ENCODE data around the gene AKAP6. TPM values are rescaled to one million over a fixed set of nuclear protein-coding genes. Genes with fewer than 3 reads are reported as not detected.
"Not testable (repeated sequence)": the region's sequence is repeated elsewhere in the genome, so short reads cannot be mapped to it uniquely, and the experiment has no call there.

Gene AKAP6
- total RNA-seq, 1 experiment from 2014 or later = 40.6 TPM

DNA sequence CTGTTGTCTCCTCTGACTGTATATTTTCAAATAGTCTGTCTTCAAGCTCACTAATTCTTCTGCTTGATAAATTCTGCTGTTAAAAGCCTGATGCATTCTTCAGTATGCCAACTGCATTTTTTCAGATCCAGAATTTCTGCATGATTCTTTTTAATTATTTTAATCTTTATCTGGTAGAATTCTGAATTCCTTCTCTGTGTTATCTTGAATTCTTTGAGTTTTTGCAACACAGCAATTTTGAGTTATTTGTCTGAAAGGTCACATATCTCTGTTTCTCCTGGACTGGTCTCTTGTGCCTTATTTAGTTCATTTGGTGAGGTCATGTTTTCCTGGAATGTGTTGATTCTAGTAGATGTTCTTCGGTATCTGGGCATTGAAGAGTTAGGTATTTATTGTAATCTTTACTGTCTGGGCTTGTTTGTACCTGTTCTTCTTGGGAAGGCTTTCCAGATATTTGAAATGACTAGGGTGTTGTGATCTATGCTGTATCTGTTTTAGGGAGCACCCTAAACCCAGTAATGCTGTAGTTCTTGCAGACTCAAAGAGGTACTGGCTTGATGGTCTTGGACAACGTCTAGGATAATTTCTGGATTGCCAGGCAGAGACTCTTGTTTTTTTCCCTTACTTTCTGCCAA lies 415.8 kb downstream of the AKAP6 start:
- no peak for DNase-seq (ENCODE audit: low read depth)

DNA sequence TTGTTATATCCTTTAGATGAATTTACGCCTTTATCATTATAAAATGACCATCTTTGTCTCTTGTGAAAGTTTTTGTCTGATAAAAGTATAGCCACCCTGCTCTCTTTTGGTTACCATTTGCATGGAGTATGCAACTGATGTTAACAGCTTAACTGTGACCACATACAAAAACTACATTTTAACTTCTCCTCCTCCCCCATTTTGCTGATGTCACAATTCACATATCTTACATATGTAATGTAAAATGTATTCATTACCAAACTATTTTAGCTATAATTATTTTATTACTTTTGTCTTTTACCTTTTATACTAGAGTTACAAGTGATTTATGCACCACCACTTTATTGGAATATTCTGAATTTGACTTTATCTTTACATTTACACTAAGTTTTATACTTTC lies 425.1 kb downstream of the AKAP6 start:
- DNase-seq (ENCODE audit: low read depth) = no peak

DNA sequence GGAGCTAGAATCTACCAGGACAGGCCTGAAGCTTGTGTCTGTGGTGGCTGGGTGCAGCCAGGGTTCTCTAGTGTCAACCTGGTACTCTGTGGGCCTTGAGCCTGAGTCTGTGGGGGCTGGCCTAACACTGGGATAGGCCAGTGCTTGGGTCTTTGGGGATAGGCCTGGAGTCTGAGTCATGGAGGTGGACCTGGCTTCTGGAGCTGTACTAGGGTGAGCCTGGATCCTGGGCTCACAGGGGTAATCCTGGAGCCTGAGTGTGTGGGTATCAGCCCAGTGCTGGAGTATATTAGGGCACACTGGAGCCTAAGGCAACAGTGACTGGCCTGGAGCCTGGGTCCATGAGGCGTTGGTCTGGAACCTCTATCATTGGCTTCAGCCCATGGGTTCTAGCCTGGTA lies 427.1 kb downstream of the AKAP6 start:
- DNase-seq (ENCODE audit: low read depth) = no peak

DNA sequence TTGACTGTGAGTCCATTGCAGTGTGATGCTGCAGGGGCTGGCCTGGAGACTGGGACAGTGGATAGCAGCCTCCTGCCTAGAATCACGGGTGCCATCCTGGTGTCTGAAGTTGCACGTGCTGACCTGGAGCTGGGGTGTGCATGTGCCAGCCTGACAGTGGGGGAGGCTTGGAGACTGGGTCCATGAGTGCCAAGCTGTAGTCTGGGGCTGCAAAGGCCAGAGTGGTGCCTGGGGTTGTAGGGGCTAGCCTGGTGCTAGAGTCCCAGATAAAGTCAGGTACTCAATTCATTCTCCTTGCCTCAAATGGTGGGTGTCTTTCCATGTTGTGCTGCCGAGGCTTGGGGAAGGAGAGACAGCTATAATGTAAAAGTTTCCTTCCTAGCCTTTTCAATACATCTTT lies 427.7 kb downstream of the AKAP6 start:
- no peak for DNase-seq (ENCODE audit: low read depth)

DNA sequence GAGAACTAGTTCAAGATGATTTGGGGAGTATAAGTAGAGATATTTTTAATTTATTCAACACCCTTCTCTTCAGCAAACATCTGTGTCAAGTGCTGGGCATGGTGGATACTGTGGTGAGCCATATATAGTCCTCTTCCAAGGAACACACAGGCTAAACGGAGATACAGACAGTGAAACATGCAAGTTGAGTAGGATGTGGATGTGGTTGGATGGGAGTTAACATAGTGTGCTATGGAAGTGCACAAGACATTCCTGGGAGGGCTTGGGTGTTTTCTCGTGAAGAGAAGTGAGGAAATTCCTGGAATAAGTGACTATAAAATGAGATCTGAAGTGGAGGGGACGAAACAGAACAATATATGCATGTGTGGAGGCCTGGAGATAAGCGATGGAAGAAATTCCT lies 428.5 kb downstream of the AKAP6 start:
- no peak for DNase-seq (ENCODE audit: low read depth)

DNA sequence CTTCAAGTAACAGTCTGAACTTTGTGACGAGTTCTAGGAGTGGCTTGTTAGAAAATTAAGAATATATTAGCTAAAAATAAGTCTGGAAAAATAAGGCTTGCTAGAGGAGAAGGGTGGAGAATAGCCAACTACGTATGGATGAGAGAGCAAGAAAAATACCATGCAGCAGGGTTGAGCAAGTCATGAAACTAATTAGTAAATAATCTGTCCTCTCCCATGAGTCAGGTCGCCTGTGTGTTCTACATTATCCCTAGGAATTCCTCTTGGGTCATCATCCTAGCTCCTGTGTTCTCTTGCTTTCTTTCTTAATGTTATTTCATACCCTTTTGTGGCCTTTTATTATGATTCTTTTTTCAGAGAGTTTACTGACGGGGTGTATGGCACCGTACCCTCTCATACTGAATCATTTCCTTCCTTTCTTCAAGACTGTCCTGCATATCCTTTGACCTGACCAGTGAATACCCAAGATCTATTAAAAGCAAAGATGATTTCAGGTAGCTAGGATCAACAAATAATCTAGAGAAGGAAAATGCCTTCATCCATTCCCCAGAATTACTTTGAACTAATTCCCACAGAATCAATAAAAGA lies 432.4 kb downstream of the AKAP6 start:
- DNase-seq (ENCODE audit: low read depth) = peak; percentile 40

DNA sequence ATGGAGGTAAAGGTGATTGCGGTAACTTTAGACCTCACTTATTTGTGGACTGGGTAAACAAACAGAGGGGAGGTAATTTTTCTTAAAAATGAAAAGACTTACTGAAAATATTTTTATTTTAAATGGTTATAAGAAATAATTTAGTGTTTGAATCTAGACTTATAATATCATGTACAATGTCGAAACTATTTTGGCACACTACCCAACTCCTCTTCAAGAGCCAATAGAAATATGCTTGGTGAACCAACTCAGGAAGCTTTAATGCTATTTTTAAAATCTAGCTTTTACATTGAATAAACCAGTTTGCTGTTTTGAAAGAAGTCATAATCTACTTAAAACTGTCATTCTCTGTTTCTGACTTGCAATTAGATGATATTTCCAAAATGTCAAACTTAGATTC lies 433.8 kb downstream of the AKAP6 start:
- DNase-seq (ENCODE audit: low read depth) = no peak

DNA sequence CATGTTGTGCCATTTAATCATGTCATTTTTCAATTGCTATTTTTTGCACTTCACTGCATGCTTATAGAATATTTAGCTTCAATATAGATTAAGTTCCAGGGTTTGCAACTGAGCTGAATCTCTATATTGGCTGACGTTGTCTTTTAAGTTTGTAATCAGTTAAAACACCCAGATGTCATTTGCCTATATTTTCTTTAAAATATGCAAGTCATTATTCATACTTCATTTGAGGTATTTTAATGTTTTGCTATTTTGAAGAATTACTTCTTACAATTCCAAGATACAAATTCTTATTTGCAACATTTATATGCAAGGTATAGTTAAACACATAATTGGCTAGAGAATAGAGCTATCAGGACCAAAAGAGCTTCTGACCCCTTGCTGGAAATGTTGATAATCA lies 434.6 kb downstream of the AKAP6 start:
- no peak for DNase-seq (ENCODE audit: low read depth)

DNA sequence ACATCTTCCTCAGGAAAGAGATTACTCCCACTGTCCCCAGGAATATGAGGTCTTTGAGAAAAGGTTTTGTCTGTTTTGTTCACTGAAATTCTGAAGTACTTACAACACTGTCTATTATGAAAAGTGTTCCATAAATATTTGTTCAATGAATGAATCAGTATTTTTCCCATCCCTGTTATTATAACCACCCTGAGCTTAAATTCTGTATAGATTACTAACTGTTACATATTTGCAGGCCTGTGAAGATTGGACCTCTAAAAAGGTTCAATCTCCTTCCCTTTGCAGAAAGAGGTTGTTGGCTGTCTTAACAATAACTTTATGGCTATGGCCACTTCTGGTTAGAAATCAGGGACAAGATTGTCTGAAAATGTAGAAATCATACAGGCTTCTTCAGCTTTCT lies 435.0 kb downstream of the AKAP6 start:
- DNase-seq (ENCODE audit: low read depth) = no peak

DNA sequence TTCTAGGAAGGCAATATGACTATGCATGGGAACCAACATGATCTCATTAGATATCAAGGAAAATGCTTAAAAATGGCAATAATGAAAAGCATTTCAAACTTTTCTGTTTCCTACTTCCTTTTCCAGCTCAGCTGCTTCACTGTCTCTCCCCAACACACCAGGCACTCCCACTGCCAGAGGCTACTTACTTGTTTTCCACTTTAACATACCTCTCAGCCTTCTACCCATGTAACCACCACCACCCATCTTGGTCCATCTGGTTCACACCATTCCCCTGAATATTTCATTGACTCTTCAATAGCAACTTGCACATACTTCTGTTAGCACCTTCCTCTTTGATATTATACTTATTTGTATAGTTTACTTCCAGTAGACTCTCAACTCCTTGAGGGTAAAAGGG lies 441.3 kb downstream of the AKAP6 start:
- DNase-seq (ENCODE audit: low read depth) = no peak

DNA sequence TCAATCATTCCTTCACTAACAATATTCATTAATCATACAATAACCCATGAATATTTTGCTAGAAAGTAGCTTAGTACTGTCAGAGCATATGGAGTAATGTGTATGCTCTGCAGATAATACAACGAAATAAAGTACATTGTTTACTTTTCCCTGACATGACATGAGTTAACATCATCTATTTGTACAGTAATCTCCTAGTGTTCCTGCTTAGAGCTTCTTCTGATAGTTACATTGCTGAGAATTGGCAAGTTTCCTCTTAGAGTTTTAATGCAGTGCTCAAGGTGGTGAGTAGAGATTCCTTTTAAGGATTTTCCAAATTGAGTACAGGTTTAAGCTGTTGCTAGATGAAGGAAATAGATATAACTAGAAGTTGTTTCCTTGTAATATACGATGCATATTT lies 445.1 kb downstream of the AKAP6 start:
- no peak for DNase-seq (ENCODE audit: low read depth)

DNA sequence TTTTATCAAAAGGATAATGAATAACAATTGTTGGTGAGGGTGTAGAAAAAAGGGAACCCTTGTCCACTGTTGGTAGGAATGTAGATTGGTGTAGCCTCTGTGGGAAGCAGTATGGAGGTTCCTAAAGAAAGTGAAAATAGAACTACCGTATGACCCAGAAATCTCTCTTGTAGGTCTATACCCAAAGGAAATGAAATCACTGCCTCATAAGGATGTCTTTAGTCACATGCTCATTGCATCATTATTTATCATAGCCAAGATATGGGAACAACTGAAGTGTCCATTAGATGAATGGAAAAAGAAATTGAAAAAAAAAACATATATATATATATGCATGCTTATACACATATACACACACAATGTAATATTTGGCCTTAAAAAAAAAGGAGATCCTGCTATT lies 450.7 kb downstream of the AKAP6 start:
- no peak for DNase-seq (ENCODE audit: low read depth)

DNA sequence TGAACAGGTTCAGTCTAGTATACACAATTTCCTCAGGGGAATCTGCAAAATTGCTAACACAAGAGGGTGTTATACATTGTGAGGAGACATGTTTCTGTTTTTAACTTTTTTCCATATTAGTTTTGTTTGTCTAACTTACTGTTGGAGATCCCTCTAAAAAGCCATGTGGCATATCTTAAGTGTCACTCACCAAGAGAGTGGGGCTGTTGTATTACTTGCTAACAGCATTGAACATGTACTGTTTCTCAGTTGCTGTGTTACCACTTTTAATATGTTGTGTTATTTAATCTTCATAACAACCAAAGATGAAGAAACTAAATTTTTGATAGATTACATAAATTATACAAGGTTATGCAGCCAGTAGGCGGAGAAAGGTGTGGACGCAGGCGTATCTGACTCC lies 455.3 kb downstream of the AKAP6 start:
- no peak for DNase-seq (ENCODE audit: low read depth)

DNA sequence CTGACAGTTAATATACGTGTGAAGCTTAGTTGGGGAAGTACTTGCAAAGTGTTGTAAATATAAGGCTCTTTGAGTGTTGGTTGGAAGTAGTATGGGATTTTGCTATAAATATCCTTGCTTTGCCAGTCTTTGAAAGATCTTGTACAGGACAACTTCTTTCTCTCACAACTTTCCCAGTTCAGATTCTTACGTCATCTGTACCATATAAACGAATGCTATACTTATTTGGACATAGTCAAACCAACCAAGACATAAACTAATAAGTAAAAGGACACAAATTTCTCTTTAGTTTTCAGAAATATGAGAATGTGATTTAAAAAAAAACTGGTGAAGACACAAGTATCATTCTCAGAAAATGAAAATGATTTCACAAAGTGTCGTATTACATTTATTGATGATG lies 456.5 kb downstream of the AKAP6 start:
- DNase-seq (ENCODE audit: low read depth) = no peak

DNA sequence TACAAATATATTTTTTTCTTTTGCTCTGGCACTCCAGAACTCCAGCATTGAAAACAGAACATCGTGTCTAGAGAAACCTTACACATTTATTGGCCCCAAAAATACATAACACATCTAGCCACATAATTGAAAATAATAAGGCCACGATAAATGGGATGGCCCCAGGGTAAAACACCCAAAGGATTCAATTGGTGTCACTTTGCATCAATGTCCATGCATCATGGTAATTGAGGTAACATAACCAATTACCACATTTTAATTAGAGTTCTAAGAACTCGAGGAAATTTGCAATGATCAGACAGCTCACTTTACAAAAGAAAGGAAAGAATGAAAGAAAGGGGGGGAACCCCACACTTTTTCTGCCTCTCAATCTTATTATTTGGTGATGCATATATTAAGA lies 457.8 kb downstream of the AKAP6 start:
- DNase-seq (ENCODE audit: low read depth) = no peak

DNA sequence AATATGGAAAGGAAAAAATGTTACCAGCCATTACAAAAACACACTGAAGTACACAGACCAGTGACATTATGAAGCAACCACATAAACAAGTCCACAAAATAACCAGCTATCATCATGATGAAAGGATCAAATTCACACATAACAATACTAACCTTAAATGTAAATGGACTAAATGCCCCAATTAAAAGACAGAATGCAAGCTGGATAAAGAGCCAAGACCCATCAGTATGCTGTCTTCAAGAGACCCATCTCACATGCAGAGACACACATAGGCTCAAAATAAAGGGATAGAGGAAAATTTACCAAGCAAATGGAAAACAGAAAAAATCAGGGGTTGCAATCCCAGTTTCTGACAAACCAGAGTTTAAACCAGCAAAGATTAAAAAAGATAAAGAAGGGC lies 463.9 kb downstream of the AKAP6 start:
- DNase-seq (ENCODE audit: low read depth) = not testable (repeated sequence)

DNA sequence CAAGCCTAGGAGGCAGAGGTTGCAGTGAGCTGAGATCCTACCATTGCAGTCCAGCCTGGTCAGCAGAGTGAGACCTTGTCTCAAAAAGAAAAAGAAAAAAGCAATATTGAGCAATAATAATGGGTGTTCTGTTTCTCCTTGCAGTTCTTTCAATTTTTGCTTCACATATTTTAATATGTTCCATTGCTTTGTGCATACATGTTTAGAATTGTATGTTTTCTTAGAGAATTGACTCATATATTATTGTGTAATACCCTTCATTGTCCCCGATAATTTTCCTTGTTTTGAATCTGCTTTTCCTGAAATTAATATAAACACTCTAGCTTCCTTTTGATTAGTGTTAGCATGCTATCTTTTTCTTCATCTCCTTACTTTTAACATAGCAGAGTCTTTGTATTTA lies 471.2 kb downstream of the AKAP6 start:
- no peak for DNase-seq (ENCODE audit: low read depth)

DNA sequence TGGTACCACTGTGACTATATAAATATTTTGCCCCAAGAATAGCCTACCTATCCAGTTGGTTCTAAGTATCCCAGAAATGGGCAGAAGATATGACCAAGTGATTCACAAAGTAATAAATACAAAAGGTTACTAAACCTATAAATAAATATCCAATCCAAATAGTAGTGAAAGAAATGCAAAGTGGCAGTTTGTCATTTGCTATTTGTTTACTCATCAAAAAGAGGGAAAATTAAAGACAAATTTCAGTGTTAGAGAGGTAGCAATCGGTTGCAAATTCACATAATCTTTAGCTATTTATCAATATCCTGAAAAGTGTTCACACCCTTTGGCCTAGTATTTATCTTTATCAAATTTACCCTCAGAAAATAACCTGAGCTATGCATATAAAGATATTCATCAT lies 473.2 kb downstream of the AKAP6 start:
- DNase-seq (ENCODE audit: low read depth) = no peak

DNA sequence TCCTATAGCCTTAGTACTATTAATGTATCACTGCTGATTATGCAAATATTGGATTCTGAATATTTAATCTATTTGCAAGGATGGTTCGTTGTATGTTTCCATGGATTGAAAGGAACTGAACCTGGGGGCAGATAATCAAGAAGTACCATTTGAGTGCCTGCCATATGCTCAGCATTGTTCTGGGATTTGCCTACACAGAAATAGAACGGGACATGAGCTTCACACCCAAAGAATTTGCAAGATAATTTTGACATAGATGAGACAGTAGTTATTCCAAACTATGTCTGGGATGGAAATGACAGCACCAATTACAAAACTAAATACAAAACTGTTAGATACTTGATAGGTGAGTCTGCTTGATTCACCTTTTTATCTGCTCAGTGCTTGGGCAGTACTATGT lies 476.9 kb downstream of the AKAP6 start:
- no peak for DNase-seq (ENCODE audit: low read depth)

DNA sequence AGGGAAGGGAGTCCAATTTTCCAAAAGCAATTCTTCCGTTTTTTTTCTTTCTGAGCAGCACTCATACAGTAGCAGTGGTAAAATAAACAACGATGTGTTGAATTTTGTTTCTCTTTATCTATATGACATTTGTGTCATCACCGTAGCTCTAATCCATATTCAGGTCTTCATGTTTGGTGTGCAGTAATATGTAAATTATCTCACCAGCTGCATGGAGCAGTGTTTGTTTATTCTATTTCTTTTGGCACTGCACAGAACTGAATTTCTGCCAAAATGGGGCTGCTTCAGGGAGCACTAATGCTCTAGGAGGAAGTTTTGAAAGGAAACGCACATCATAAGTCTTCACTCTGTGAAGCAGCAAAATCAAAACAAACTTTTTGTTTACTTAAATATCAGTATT lies 479.5 kb downstream of the AKAP6 start:
- DNase-seq (ENCODE audit: low read depth) = peak; percentile 63

DNA sequence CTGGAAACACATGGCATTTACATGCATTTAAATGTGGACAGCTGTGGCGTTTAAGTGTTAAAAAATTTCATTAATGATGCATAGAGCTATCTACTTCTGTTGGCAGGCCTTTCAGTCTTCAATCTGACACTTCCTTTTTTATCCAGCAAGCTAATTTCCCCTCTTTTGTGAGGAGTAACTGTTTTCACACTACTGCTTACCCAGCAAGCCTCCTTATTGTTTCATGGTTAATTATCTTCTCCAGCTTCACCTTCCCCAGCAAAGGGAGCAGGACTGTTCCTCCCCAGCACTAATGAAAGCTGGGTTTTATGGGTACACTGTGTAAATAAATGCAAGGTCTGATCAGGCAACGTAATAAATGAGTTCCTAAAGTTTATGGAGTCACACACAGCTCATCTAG lies 480.2 kb downstream of the AKAP6 start:
- DNase-seq (ENCODE audit: low read depth) = no peak

DNA sequence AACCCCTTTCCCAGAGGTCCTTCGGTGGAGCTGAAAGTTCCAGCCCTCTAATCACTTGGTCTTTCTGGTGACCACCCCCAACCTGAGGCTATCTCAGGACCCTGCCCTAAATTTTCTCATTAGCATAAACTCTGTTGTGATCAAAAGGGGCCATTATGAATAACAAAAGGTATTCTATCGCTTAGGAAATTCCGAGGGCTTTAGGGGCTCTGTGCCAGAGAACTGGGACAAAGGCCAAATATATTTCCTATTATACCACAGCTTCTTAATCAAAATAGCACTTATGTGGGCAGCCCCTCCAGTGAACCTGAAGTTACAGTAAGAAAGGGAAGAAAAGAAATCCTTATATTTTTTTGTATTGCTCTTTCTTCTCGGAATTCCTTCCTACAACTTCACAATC lies 484.3 kb downstream of the AKAP6 start:
- DNase-seq (ENCODE audit: low read depth) = no peak

DNA sequence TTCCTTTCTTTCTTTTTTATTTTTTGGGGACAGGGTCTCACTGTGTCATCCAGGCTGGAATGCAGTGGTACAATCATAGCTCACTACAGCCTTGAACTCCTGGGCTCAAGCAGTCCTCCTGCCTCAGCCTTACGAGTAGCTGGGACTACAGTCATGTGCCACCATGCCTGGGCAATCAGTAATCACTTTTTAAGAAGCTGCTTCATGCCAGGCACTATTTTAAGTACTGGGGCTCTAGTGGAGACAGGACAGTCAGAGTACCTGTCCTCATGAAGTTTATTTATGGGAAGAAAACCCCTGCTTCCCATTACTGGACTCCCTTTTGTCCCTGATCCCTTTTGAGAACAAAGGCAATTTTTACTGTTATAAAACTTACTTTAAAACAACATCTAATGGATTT lies 485.6 kb downstream of the AKAP6 start:
- no peak for DNase-seq (ENCODE audit: low read depth)

DNA sequence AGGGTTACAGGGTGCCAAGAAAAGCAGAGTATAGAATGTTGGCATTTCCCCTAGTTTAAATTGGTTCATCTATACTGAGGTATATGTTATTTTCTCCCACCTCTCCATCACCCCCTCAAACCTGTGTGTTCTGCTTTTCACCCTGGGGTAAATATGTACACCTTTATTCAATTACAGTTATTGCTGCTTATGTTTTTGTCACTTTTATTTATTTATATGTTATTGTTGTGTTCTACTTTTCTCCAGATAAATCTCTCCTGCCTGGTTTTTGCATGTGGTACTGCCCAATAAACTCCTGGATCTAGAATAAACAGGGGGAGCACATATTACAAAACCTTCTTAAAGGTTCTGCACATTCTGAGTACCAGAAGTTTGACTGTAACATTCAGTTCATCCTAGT lies 487.5 kb downstream of the AKAP6 start:
- DNase-seq (ENCODE audit: low read depth) = no peak
